LNCaP clone FGC (cell line): Measurements from ENCODE around the gene SMC1A.

Experiments
- DNase-seq: peaks from one replicate; pipeline ENCODE4 v3.0.0-alpha.2; 2011; ENCODE audit warnings: low read depth
- H3K4me3 ChIP-seq: 2 replicates; pipeline ENCODE4 v1.5.1; 2011; ENCODE audit warnings: mild to moderate bottlenecking, low read depth, low read length, control low read depth
- TF ChIP-seq, protein P1 (sequence below): IDR thresholded peaks from 2 replicates; pipeline ENCODE4 v1.5.1; 2012; ENCODE audit warnings: mild to moderate bottlenecking; ENCODE audit not compliant: control insufficient read depth, insufficient read depth; ENCODE audit errors: extremely low read depth

The SMC1A gene

DNA sequence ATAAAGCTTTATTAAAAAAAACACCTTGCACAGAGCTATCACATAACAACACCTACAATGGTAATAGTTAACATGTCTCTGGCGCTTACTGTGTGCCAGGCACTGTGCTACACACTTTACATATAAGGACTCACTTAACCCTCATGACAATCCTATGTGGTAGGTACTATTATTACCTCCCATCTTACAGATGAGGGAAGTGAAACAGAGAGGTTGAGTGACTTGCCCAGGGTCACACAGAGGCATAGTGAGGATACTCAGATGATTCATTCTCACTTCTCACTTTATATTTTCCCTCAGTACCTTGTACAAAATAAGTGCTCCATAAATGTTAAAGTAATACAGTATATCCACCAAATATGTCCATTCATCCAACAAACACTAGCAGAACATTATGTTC, 97.7 kb downstream of the SMC1A start:
- no peak overlapping the region for H3K4me3 ChIP-seq

More for the DNA sequence above, 97.7 kb downstream of the SMC1A start:
- DNase-seq, result no peak
- TF ChIP-seq, protein P1, sequence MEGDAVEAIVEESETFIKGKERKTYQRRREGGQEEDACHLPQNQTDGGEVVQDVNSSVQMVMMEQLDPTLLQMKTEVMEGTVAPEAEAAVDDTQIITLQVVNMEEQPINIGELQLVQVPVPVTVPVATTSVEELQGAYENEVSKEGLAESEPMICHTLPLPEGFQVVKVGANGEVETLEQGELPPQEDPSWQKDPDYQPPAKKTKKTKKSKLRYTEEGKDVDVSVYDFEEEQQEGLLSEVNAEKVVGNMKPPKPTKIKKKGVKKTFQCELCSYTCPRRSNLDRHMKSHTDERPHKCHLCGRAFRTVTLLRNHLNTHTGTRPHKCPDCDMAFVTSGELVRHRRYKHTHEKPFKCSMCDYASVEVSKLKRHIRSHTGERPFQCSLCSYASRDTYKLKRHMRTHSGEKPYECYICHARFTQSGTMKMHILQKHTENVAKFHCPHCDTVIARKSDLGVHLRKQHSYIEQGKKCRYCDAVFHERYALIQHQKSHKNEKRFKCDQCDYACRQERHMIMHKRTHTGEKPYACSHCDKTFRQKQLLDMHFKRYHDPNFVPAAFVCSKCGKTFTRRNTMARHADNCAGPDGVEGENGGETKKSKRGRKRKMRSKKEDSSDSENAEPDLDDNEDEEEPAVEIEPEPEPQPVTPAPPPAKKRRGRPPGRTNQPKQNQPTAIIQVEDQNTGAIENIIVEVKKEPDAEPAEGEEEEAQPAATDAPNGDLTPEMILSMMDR, result no peak
